Posterior cingulate gyrus (tissue), 11 donors: ENCODE results near the gene CFAP74.
A peak's percentile ranks its signal among the peaks of the same experiment; 100 is the strongest.

ENCODE experiments used
- DNase-seq, 10 donors: peaks; one replicate each; pipeline versions ENCODE4 v3.0.0 to v3.0.0-alpha.2; 2020 to 2021; ENCODE audit warnings: mixed read lengths in 3 of 10
- intact Hi-C: fragments of 100-400 bp; cut with DNase I; formaldehyde crosslinking; loops from one replicate; pipeline ENCODE4 v1.15.1; 2023

Gene CFAP74

DNA sequence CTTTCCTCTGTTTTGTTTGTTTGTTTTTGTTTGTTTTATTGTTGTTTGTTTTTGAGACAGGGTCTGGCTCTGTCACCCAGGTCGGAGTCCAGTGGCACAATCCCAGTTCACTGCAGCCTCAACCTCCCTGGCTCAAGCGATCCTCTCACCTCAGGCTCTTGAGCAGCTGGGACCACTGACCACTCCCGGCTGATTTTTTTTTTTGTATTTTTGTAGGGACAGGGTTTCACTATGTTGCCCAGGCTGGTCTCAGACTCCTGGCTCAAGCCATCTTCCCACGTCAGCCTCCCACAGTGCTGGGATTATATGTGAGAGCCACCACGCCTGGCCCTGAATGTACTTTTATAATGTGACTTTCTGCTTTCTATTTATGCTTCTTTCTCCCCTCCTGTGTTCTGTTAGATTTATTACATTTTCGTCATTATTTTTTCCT, 93.5 kb downstream of the CFAP74 start:
- peak in 2 of 10 donors; percentile 64 to 66 for DNase-seq
- intact Hi-C loops = no loop called here

DNA sequence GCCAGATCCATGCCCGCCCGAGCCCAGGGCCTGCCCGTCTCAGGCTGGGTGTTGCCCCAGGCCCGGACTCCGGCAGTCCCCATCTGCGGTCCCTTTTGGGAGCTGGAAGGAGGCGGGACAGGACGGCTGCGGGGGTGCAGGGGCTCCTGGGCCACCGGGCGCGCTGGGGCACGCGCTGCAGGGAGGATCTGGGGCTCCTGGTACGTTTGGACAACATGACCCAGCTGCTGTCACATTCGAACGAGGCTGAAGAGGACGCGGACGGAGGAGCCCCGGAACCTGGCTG, 95.1 kb downstream of the CFAP74 start:
- DNase-seq = no peak
- intact Hi-C loops = loop anchor here (2.0 to 5.0 kb wide), 3 partner anchors 18 to 146 kb away; partner anchors contain the start of genes GNB1 and NADK

GRCh38 chr1:1907098-1907736, 96.4 kb downstream of the CFAP74 start:
- intact Hi-C loops = loop anchor here (5.0 kb wide), 2 partner anchors 130 to 145 kb away; partner anchors contain the start of gene NADK
- DNase-seq = peak in 1 of 10 donors; percentile 81

DNA sequence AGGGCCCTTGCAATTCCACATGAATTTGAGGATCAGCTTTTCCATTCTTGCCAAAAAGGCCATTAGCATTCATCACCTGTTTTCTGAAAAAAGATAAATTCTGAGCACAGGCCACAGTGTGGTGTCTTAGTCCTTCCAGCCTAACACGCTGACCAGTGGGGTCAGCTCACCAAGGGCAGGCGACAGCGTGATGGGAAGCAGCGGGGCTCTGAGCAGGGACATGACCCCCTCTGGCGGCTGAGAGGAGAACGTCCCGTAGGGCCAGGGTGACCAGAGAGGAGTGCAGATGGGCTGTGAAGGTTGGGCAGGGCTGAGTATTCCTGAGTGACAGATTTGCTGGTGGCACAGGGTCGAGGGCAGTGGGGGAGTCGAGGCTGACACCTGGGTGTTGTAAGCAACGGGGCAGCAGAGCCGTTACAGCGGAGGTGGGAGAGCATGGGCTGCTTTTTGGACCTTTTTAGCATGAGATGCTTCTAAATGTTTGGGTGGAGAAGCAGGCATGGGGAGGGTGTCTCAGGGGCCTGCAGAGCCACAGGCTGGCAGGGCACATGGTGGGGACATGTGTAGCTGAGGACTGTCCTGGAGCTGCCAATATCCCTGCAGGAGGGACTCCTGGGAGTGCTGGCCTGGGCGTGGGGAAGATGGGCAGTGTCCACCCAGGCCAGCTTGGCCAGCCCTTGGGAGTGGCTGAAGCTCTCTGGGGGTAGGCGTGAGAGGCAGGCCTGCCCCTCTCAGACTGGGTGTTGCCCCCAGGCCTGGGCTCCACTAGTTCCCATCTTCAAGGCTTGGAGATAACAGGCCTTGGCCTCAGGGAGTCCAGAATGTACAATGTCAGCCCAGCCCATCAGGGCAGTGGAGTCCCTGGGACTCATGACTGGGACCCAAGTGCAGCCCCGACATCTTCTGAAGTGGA, 97.1 kb downstream of the CFAP74 start:
- intact Hi-C loops = loop anchor here (5.0 kb wide), 2 partner anchors 129 to 144 kb away; partner anchors contain the start of gene NADK
- peak; percentile 63 to 98 (median 86) for DNase-seq

- intact Hi-C loops = no loop called here
- no peak for DNase-seq
Measured at GRCh38 chr1:1903224-1903623, 100.4 kb downstream of the CFAP74 start.

DNA sequence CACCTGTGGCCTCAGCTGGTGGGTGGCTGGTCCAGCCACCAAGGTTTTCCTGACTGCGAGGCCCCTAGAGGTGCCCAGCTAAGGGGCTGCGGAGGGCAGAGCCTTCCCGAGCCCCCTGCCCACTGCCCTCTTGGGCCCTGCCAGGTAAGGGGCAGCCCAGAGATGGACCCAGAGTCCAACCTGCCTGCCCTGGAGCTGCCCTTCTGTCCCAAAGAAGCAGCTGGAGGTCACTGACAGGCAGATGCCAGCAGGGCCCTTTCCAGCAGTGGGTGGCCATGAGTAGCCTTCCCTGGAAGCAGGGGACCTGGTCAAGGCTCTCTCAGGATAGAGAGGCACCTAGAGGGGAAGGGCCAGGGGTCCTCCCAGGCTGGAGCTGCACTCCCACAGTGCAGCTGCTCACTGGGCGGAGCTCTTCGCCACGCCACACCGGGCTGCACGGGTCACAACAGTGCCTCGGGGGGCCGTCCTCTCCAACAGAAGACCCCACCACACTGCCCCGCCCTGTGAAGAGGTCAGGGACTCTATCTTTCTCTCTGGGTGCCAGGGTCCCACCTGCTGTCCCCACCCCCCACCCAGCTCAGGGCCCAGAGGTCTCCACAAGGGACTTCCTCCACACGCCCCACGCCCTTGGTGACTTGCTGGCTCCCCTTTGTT, 101.8 kb downstream of the CFAP74 start:
- DNase-seq = no peak
- intact Hi-C loops = no loop called here

GRCh38 chr1:1900883-1901640, 102.5 kb downstream of the CFAP74 start:
- intact Hi-C loops = no loop called here
- no peak for DNase-seq

GRCh38 chr1:1899967-1900327, 103.6 kb downstream of the CFAP74 start:
- no peak for DNase-seq
- intact Hi-C loops = no loop called here

- intact Hi-C loops = no loop called here
- no peak for DNase-seq
Measured at GRCh38 chr1:1899266-1899966, 104.2 kb downstream of the CFAP74 start.

GRCh38 chr1:1898246-1898933, 105.2 kb downstream of the CFAP74 start:
- no peak for DNase-seq
- intact Hi-C loops = no loop called here

- DNase-seq = no peak
- intact Hi-C loops = no loop called here
Measured at GRCh38 chr1:1895456-1896336, 107.9 kb downstream of the CFAP74 start.

GRCh38 chr1:1895060-1895418, 108.5 kb downstream of the CFAP74 start:
- intact Hi-C loops = no loop called here
- DNase-seq = no peak

- DNase-seq = peak in 1 of 10 donors; percentile 78
- intact Hi-C loops = loop anchor here (5.0 kb wide), 1 partner anchor 37 kb away; no protein-coding TSS in a partner anchor
Measured at GRCh38 chr1:1894354-1895059, 109.1 kb downstream of the CFAP74 start.

DNA sequence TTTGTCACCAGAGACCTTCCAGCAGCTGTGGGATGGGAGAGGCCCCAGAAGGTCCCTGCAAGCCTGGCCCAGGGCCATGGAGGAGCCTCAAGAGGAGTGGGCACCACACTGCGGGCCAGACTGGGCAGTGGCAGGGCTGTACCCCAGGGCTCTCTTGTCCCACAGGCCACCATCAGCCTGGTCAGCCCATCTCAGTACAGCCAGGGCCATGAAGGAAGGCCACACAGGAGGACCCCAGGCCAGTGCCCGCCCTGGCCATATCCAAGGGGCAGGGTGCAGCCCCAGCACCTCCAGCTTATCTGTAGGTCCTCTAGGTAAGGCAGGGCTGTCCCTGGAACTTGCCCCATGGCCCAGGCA, 109.6 kb downstream of the CFAP74 start:
- intact Hi-C loops = loop anchor here (5.0 kb wide), 1 partner anchor 37 kb away; no protein-coding TSS in a partner anchor

DNA sequence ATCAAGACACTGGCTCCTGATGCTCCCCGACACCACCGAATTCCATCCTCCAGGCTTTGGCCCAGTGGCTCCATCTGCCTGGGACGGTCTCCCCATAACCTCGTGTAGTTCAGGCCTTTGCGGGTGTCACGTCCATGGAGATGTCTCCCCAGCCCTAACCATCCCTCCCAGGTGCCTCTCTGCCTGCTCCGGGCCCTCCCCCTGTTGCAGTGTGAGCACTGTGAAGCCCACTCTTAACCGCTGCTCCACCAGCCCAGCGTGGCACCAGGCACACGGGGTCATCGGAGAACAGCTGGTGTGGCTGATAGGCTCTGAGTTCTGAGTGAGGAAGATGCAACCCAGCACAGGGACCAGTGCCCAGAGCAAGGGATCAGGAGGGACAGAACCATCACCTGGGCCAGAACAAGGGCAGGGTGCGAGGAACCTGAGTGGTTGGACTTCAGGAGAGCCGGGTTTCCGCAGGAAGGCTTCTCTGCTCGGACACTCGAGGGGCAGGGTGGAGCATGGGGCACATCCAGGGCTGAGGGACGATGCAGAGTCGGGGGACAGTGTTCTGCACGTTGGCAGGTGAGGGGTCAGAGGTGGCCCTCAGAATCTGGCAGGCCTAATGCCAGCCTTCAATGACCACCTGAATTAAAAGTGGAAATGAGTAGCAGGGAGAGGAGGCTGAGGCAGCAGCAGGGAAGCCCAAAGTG, 110.1 kb downstream of the CFAP74 start:
- peak in 1 of 10 donors; percentile 79 for DNase-seq
- intact Hi-C loops = loop anchor here (5.0 kb wide), 1 partner anchor 36 kb away; no protein-coding TSS in a partner anchor

More for the DNA sequence above, 109.6 kb downstream of the CFAP74 start:
- no peak for DNase-seq

DNA sequence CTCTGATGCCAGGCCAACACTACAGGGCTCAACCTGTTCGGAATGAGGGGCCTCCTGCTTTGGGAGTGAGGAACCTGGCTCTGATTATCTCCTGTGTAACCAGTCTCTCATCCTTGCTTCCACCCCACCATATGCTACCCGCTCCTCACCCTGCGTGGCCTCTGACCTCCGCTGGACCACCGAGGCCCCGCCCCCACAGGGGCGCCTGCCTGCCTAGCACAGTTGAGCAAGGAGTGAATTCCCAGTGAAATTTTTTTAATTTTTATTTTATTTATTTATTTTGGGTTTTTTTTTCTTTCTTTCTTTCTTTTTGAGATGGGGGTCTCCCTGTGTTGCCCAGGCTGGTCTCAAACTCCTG, 110.8 kb downstream of the CFAP74 start:
- intact Hi-C loops = loop anchor here (5.0 kb wide), 1 partner anchor 35 kb away; no protein-coding TSS in a partner anchor
- DNase-seq = no peak
